ENCODE measurements around the gene SDHA.

SDHA gene

GRCh38 chr5:217494-218456, at the start of gene SDHA, which contains the start of gene CCDC127:
SDHA (plus strand) TSS chr5:218320; CDS start chr5:218356, 36 bp downstream.
CCDC127 (minus strand) TSS chr5:218153; CDS start chr5:216849, 1,304 bp downstream.
- DNase-seq, result peak; percentile 93

DNA sequence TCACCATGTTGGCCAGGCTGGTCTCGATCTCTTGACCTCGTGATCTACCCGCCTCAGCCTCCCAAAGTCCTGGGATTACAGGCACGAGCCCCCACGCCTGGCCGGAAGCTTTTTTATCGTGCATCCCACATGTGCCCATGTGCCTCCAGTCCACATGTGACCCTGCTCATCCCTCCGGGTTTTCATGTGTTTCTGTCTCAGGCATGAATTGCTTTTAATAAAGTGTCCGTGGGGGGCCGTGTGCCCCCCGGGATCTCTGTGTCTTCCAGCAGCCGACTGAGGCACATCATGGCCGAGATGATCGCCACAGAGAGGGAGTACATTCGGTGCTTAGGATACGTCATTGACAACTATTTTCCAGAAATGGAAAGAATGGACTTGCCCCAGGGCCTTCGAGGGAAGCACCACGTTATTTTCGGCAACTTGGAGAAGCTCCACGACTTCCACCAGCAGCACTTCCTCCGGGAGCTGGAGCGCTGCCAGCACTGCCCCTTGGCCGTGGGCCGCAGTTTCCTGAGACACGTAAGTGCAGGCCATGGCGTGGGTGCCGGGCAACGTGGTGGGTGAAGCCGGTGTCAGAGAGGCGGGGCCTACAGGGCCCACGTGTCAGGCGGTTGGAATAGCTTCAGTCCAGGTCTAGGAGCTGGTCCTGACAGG, 48.9 kb upstream of the SDHA start:
- DNase-seq, result no peak

GRCh38 chr5:169728-170094, 48.4 kb upstream of the SDHA start:
- DNase-seq, result no peak

- no peak for DNase-seq
Measured at GRCh38 chr5:170971-171800, 46.9 kb upstream of the SDHA start.

GRCh38 chr5:171801-172331, 46.3 kb upstream of the SDHA start:
- DNase-seq, result no peak

DNA sequence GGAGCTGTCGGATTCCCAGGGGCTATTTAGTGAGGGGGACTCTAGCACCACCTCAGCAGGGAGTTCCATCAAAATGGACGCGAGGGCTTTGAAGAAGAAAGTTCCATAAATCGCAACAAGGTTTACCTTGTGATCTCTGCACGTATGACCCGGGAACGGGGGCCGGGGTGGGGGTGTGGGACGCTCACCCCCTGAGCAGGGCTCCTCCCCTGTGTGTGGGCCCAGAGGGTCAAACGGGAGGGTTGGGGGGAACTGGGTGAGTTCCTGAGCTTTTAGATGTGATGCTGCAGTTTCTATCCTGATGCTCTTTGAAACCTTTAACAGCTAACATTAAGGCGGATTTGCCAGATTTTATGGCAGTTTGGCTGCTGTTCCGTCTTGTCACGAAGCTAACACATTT, 45.7 kb upstream of the SDHA start:
- DNase-seq, result no peak

GRCh38 chr5:172841-173251, 45.3 kb upstream of the SDHA start:
- no peak for DNase-seq

DNA sequence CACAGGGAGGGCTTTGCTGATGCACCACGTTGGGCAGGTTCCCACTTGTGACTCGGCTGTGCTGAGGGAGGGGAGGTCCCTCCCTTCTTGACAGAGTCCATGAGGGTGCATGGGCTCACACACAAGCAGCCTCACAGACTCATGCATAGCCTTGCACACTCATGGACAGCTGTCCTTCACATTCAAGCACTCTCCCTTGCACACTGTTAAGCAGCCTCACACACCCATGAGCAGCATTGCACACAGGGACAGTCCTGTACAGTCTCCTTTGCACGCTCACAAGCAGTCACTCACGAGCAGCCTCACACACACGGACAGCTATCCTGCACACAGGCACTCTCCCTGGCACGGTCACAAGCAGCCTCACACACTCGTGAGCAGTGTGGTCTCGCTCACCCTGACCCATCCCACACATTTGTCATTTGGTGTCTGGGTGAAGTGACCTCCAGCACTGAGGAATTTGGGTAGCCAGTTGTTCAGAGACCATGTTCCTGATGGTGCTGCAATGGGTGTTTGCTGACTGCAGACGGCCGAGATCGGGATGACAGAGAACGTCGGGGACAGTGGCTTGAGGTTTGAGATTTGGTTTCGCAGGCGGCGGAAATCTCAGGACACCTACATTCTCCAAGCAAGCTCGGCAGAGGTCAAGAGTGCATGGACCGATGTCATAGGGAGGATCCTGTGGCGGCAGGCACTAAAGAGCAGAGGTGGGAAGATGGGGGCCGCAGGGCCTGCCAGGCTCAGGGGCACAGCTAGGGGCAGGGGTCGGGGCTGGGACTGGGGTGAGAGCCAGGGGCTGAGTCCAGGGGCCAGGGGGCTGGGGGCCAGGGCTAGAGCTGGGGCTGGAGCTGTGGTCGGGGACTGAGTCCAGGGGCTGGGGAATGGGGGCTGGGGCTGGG, 44.5 kb upstream of the SDHA start:
- no peak for DNase-seq

- no peak for DNase-seq
Measured at GRCh38 chr5:174291-174600, 43.9 kb upstream of the SDHA start.

- no peak for DNase-seq
Measured at GRCh38 chr5:174876-175465, 43.1 kb upstream of the SDHA start.

DNA sequence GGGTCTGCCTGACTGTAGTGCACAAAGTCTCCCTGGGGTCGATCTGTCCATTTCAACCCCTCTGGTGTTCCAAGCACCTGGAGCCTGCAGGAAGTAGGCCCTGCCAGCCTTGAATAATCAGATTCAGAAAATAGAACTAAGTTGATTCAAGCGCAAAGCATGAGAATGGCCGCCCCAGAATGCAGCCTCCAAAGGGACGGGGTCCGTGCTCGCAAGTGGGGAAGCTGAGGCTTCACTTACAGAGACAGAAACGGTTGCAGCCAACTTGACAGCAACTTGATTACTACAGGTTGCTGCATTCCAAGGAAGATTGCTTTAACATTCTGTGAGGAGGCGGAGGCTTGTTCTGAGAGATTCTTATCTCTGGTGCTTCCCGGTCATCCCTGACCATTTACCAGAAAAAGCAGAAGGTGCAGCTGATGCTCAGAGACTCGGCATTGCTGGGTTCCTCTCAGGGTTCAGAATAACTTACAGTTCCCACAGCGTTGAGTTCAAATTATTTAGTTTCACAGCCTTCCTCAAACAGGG, 41.8 kb upstream of the SDHA start:
- DNase-seq, result no peak

GRCh38 chr5:178110-178509, 40.0 kb upstream of the SDHA start:
- no peak for DNase-seq

DNA sequence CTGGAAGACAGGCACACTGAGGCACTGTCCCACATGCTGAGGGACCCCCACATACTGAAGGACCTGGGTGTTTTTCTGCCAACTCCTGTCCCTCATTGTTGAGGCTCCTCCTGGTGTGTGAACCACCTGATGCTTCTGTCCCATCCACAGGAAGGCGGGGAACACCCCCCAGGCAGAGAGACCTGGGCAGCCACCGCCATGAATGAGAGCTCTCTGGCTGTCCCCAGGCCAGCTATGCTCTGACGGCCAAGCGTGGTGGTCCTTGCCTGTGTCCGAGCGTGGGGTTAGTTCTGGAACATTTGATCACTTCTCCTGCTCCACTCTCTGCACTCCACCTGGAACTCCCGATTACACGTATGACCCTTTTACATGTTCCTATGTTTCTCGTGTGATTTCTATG, 38.7 kb upstream of the SDHA start:
- DNase-seq, result no peak

DNA sequence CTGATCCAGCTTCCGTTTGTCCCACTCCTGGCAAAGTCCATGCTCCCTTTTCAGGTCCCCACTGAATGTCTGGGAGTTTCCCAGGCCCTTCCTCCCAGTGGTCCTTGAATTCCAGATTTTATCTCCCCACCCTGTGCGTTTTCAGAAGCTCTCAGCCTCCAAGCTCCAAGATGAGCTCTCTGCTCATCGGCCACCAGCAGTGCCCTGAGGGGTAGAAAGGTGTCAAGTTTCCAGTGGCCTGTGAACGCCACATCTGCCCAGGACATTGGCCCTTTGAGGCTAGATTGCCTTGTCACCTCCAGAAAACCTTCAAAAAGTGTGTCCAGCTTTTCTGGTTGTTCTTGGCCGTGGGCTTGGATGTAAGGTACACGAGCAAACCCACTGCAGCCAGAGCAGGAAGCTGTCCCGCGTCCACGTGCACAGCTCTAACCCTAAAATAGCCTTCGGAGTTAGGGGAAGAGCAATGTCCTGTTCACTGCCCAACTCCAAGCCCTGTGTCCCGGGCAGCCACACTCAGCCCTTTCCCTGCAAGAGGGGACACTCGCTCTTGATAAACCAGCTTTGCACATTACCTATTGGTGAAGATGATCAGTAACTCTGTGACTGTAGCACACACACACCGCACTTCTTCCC, 37.7 kb upstream of the SDHA start:
- DNase-seq, result no peak

DNA sequence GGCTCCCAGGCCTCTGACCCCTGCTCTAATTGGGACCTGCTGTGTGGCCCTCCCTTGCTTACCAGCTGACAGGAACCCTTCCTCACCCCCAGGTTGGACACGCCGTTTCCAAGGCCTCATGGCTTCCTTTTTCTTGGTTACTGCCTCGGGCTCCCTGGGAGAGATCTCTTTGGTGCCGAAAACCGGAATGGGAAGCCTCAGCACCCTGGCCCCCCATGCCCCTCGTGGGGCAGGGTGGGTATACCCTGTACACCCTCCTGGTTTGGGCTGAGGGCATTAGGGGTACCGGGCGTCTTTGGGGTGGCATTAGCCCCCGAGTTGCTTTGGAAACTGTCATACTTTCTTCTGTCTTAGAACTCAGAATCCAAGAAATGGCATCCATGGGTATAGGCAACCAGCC, 37.0 kb upstream of the SDHA start:
- no peak for DNase-seq

DNA sequence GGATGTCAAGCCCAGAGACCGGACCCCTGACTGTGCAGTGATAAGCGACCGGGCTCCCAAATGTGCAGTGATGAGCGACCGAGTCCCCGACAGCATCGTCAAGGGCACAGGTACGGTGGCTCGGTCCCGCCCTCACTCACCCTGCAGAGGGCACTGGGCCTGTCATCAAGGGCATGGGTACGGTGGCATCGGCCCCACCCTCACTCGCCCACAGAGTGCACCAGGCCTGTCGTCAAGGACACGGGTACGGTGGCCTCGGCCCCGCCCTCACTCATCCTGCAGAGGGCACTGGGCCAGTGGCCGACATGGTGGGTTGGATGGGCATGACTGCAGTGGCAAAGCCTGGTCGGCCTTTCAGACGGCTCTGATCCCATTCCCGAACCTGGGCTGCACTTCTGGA, 36.6 kb upstream of the SDHA start:
- DNase-seq, result no peak

DNA sequence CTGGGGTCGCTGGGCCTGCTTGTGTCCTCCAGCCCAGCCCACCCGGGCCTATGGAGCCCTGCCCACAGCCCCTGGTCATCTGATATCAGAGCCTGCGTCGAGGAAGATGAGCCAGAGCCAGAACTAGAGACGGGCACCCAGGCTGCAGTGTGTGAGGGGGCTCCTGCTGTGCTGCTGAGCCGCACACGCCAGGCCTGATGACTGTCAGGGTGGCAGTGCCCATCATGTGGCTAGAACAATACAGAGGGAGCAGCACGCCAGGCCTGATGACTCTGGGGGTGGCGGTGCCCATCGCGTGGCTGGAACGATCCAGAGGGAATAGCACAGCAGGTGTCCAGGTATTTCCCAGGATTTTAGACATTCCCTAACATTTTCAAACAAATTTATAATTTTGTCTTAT, 36.0 kb upstream of the SDHA start:
- DNase-seq, result no peak

DNA sequence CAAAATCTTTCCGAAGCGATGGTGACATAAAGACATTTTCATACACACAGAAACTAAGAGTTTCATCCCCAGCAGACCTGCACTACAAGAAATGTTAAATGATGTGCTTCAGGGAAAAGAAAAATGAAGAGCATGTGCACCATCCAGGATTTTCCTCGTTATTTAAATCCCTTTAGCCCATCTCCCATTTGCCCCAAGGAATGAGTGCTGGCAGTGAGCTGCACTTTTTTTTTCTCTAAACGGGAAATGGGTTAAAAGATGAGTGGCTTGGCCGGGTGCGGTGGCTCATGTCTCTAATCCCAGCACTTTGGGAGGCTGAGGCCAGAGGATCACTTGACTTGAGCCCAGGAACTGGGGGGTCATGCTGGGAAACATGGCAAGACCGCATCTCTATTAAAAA, 33.6 kb upstream of the SDHA start:
- no peak for DNase-seq

DNA sequence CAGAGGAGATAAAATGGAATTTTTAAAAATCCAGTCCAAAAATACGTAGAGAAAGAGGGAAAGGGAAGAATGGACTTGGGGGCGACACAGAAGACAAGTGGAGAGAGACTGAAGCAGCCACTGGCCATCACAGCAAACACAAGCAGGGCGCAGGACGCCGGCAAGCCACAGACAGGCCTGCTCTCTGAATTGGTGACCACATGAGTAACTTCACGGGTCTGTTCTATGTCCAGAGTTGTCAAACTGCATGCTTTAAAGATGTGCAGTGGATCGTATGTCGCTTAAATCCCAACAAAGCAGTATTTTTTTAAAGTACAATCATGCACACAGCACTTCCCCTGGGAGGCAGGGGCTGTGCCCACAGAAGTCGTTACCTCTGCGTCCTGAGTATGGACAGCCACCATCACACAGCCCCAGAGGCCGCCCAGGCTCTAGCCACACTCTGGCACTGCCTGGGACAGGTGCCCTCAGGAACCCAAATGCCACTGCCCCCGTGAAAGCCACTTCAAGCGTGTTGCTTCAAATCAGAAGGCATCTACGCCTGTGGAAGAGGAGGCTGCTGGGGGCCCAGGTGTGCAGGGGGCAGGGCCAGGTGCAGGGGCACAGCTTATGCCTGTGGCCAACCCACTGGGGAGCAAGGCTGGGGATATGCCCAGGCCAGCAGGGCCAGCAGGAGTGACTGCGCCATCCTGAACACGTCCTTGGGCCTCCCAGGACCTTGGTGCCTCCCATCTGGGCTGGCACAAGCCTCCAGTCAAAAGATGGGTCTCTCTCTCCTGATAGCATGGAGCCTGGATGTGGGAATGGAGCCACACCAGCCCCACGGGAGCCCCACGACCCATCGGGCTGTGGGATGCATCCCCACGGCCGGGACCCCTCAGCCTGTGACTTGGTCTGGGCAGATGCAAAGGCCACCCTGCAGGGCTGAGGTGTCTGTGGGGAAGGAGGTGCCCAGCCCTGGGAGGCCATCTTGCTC, 32.7 kb upstream of the SDHA start:
- no peak for DNase-seq

Measured in midbrain (tissue), 1 donor.